Kidney (tissue), 14 donors: Measurements from ENCODE around the gene ETS2. TPM values are rescaled to one million over a fixed set of nuclear protein-coding genes. Genes with fewer than 3 reads are reported as not detected.

Experiments used
- DNase-seq, 5 donors: peaks; one replicate each; pipeline ENCODE4 v3.0.0-alpha.2; 2013 to 2020
- FAIRE-seq: peaks from 2 replicates; lab custom pipeline; 2012; peaks lifted over from hg19 to GRCh38; lab: Jason Lieb, UNC
- H3K27ac ChIP-seq, 2 donors: one replicate each; pipeline ENCODE4 v1.7.0; 2013; ENCODE audit warnings: low read depth in 2 of 2, low read length in 2 of 2, inconsistent platforms in 1 of 2
- H3K27me3 ChIP-seq: one replicate; pipeline ENCODE4 v1.7.1; 2013; ENCODE audit warnings: low read length, inconsistent platforms; ENCODE audit not compliant: control insufficient read depth, insufficient read depth
- H3K36me3 ChIP-seq, 3 donors: one replicate each; pipeline versions ENCODE4 v1.7.0 to v1.7.1; 2013; ENCODE audit warnings: low read length in 3 of 3, control low read depth in 1 of 3, inconsistent platforms in 1 of 3; ENCODE audit not compliant: insufficient read depth in 3 of 3, control insufficient read depth in 2 of 3
- H3K4me1 ChIP-seq, 3 donors: one replicate each; pipeline versions ENCODE4 v1.7.0 to v1.7.1; 2013; ENCODE audit warnings: low read length in 3 of 3, inconsistent platforms in 1 of 3, low read depth in 1 of 3; ENCODE audit not compliant: control insufficient read depth in 2 of 3, insufficient read depth in 2 of 3
- H3K4me3 ChIP-seq, 3 donors: one replicate each; pipeline versions ENCODE4 v1.7.0 to v1.8.1; 2013; ENCODE audit warnings: low read length in 3 of 3, control low read depth in 1 of 3, inconsistent platforms in 1 of 3
- H3K9ac ChIP-seq, 3 donors: one replicate each; pipeline versions ENCODE4 v1.7.0 to v1.7.1; 2013; ENCODE audit warnings: low read length in 3 of 3, control low read depth in 1 of 3, inconsistent platforms in 1 of 3
- H3K9me3 ChIP-seq, 3 donors: one replicate each; pipeline versions ENCODE4 v1.7.0 to v1.7.1; 2013; ENCODE audit warnings: low read length in 3 of 3, control low read depth in 1 of 3, inconsistent platforms in 1 of 3; ENCODE audit not compliant: control insufficient read depth in 2 of 3, insufficient read depth in 1 of 3
- CTCF ChIP-seq: IDR thresholded peaks from 3 replicates; pipeline ENCODE4 v1.5.1; 2012; ENCODE audit warnings: mild to moderate bottlenecking, moderate library complexity, borderline replicate concordance; ENCODE audit not compliant: insufficient read depth; ENCODE audit errors: extremely low read depth
- intact Hi-C: fragments of 100-400 bp; cut with DNase I; formaldehyde crosslinking; loops from one replicate; pipeline ENCODE4 v1.11.1; 2022
- polyA plus RNA-seq: library from polyadenylated mRNA; stranded (reverse); fragments of 350-450 nt; fragmentation: Illumina TruSeq; extraction: RNeasy Lipid Tissue Mini Kit (QIAGEN cat#74804); gene quantifications from one replicate; pipeline ENCODE4 v1.2.3, GENCODE V29; 2014; ENCODE audit warnings: low read depth, low replicate concordance; ENCODE audit not compliant: insufficient read depth
- total RNA-seq: library from RNA; stranded (reverse); fragmentation: NEBNext Ultra II Directional; extraction: Animal tissue kit (Norgen Biotek cat#: 25700); gene quantifications from one replicate; pipeline ENCODE4 v1.2.1, GENCODE V29; 2021
- donor health status: control.
- donor health status: control.
- donor health status: control.
- donor health status: control.
- donor health status: control.
- donor health status: DM: yes; HTN: yes; CAD: no.
- donor health status: Normal renal cell carcinoma (clear cell type).

Gene ETS2
- total and polyA plus RNA-seq, 2 donors from 2014 or later: 43.1 to 178 TPM

- no peak overlapping the region for H3K4me3 ChIP-seq
- no peak overlapping the region for H3K9ac ChIP-seq
- TF ChIP-seq CTCF: no peak
- no peaks in the 10 kb centered on the region for H3K27me3 ChIP-seq
- H3K27ac ChIP-seq: no peak overlapping the region
- H3K9me3 ChIP-seq: no peaks in the 10 kb centered on the region
- H3K36me3 ChIP-seq: no peaks in the 10 kb centered on the region
- intact Hi-C loops: no loop called here
- no peak for FAIRE-seq
- H3K4me1 ChIP-seq: peaks cover 0 to 10% (median 0%) of the 10 kb centered on the region in 3 donors
- no peak for DNase-seq
Measured at GRCh38 chr21:38852708-38853107, 47.0 kb downstream of the ETS2 start.

GRCh38 chr21:38853421-38853919 is 47.7 kb downstream of the ETS2 start:
- Histone ChIP-seq H3K9ac (no peak overlapping the region), H3K9me3 (no peaks in the 10 kb centered on the region), H3K27ac (no peak overlapping the region), H3K4me1 (peaks cover 0 to 10% (median 0%) of the 10 kb centered on the region in 3 donors), H3K27me3 (no peaks in the 10 kb centered on the region), H3K36me3 (no peaks in the 10 kb centered on the region), H3K4me3 (no peak overlapping the region)
- DNase-seq: peak in 1 of 5 donors; percentile 86
- intact Hi-C loops: no loop called here
- TF ChIP-seq CTCF: no peak
- FAIRE-seq: no peak

GRCh38 chr21:38857152-38857825 is 51.6 kb downstream of the ETS2 start:
- DNase-seq (peak in 1 of 5 donors; percentile 15), FAIRE-seq (no peak)
- Histone ChIP-seq H3K4me3 (no peak overlapping the region), H3K27ac (no peak overlapping the region), H3K27me3 (no peaks in the 10 kb centered on the region), H3K4me1 (no peaks in the 10 kb centered on the region), H3K36me3 (no peaks in the 10 kb centered on the region), H3K9ac (no peak overlapping the region), H3K9me3 (no peaks in the 10 kb centered on the region)
- no peak for TF ChIP-seq CTCF
- intact Hi-C loops: no loop called here
